ENCODE data around the gene CCDC85A.
A peak's percentile ranks its signal among the peaks of the same experiment; 100 is the strongest.

CCDC85A gene

DNA sequence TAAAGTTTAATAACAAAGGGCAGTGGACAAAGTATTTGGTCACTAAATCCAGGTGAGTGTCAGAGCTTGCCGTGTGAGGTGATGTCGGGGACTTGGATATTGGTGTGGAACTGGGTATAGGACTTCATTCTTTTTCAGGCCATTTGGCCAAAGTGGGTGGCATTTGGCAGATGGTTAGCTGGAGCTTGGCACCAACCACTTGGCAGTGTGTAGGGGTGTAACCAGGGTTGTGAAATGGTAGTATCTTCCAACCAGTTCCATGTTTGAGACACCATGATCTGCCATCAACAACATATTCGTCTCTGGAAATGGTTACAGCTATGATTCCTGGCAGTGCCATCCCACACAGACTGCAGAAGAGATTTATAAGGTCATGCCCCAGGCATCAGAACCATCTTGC is 113.9 kb downstream of the CCDC85A start:
- DNase-seq (ENCODE audit: low spot score): no peak
- peak; percentile 82 for FAIRE-seq

DNA sequence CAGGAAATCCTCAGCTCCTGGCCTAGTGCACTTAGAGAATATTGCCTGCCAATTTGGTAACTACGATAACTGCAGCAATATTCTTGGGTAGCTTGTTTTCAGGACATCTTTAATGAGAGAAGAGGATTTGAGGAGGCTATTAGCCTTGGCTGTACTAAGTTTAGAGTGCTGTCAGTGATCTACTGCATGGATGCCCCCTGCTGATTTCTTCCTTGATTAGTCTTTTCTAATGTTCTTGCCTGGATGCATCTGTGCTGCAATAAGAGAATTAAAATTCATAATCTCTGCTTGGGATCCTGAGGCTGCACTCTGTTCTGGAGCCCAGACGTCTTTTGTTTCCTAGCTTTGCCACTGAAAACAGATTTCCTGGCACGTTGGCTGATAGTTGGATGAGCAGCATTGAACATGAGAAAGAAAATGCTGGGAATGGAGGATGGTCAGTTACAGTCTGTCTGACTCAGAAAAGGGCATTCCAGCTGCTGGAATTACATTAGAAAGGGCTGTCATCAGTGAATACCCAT is 115.4 kb downstream of the CCDC85A start:
- no peak for FAIRE-seq
- DNase-seq (ENCODE audit: low spot score): no peak

DNA sequence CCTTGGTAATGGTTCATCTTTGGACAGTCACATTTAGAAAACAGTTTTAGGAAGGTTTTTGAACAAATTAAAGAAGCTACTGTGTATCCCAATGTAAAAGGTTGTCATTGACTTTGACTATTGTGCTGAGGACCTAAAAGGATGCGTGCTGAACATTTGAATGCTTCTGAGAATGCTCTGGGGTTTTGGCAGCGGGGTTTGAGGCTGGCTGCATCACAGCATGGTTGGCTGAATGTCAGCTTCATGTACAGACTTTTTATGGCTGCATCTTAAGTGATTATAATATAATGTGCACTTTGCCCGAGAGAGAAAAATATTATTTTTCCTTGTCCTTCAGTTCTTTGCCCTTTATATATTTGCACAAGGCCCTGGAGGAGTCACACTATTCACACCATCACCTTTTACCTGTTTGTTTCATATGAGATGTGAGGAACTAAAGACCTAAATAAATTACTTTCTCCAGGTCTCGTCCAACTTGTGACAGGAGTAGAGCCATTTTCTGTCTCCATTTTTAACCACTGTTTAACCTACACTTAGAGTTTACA is 125.9 kb downstream of the CCDC85A start:
- no peak for FAIRE-seq
- DNase-seq (ENCODE audit: low spot score): no peak

DNA sequence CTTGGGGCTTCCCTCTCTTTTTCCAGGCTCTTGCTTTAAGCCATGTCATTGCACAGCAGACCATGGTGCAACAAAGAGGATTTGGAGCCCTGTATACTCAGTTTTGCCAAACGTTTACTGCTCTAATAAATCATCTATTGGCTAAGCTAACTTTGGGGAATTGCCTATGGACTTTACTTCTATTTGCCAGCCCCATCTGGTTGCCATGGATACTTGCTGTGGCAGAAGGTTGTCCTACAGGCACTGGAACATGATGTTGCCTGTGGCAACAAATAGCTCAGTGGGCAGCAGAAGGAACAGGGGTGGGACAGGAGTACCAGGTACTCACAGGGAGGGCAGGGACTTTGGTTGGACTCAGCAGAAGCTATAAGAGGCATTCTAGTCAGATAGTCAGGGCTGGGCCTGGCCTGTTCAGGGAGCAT is 129.7 kb downstream of the CCDC85A start:
- DNase-seq (ENCODE audit: low spot score) (no peak), FAIRE-seq (no peak)

DNA sequence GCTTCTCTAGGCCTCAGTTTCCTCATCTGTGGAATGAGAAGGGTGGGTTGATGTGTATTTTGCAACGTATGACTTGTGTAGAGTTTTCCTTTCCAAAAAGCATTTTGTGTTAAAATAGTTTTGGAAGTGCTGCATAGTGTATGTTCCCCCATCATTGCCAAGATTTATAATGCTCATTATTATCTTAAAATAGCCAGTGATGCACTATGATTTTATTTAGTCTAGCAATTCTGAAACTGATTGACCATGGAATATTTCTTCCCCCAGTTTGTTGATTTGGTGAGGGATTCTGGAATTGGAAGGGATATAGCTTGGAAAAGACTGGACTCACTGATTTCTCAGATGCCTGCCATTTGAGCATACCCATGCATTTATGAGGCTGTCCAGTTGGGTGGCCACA is 130.6 kb downstream of the CCDC85A start:
- FAIRE-seq: no peak
- DNase-seq (ENCODE audit: low spot score): no peak

DNA sequence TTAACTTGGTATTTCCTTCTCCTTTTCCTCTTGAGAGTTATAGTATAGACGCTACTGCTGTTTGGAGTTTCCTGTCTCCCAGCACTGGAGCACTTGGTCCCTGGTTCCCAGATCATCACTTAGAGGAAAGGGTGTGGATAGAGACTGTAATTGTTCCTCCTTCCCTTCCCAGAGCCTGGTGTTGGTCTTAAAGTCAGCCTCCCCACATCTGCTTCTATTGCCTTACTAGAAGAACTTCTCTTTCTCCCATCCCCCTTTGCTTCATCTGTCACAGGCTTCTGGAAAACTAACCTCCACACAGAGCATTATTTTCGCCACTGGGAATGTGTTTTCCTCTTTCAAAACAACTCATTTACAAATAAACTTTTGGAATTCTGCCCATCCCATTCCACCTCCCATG is 131.0 kb downstream of the CCDC85A start:
- no peak for DNase-seq (ENCODE audit: low spot score)
- FAIRE-seq: no peak

DNA sequence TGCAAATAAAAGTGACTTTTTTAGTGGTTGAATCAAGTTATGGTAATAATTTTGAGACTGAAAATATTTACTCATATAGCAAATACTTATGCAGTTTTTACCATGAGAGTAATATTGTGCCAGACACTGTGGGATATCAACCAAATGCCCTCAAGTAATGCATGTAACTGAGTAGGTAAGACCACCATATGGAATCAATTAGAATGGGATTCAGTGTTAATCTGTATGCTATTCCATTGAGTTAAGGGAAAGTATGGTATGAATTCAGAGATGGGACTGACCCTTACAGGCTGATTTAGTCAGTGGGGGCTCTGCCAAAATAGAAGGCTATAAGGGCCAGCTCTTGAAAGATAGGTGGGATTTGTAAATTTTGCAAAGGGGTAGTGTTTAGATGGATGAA is 131.6 kb downstream of the CCDC85A start:
- no peak for FAIRE-seq
- DNase-seq (ENCODE audit: low spot score): no peak

DNA sequence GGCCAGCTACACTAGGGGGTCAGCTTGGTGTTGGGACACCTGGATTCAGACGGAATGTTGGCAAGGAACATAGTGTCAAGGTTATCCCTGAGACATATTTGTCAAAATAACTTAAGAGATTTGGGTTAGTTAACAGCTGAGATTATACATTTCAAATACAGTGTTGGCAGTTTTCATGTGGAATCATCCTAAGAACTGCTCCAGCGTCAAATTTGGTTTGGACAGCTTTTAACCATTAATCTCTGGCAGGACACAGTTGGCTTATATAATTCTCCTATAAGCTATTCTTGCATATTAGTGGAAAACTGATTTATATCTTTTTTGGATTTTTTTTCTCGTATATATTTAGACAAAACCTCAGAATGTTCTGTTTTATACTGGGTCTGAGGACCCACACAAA is 132.2 kb downstream of the CCDC85A start:
- FAIRE-seq: no peak

DNA sequence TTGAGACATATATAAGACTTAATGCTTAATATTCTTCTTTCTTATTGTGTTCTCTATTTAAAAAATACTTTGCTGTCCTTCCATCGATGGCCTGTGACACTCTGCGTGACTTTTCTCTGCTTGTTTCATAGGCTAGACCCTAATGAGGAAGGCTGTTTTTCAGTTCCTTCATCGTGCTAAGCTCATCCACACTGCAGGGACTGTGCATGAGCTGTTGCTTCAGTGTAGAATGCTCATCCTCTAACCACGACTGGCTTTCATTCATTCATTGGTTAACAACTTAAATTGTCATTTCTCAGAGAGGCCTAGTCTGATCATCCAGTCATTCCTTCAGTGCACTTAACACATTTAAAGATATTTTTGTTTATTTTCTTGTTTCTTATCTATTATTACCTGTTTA is 134.4 kb downstream of the CCDC85A start:
- no peak for FAIRE-seq
- DNase-seq (ENCODE audit: low spot score): no peak

More for the DNA sequence above, 132.2 kb downstream of the CCDC85A start:
- no peak for DNase-seq (ENCODE audit: low spot score)

DNA sequence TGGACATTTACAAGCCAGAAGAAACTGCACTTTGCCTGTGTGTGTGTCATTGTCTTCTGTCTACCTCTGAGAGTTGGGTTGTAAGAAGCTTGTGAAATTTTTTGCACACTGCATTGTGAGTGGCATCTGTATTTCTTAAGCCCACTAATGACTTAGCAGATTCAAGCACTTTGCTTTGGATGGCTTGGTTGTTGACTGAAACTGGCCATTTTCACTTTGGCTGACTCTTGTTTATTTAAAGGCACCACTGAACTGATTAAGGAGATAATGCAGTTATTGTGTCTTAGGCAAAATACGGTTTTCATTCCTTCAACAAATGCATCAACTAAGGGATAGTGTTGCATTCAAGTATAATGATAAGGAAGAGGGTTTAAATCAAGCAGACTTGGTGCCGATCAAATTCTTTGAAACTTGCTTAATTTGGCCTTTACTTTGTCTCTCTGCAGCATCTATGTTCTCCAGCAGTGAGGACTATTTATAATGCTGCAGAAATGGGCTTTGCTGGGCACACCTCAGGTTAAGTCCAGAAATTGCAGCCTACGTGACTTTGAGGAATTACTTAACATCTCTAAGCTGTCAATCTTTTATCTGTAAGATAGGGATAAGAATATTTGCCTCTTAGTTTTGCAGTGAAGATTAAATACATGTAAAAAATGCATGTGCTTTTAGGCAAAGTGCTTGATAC is 142.0 kb downstream of the CCDC85A start:
- no peak for DNase-seq (ENCODE audit: low spot score)
- peak; percentile 59 for FAIRE-seq

DNA sequence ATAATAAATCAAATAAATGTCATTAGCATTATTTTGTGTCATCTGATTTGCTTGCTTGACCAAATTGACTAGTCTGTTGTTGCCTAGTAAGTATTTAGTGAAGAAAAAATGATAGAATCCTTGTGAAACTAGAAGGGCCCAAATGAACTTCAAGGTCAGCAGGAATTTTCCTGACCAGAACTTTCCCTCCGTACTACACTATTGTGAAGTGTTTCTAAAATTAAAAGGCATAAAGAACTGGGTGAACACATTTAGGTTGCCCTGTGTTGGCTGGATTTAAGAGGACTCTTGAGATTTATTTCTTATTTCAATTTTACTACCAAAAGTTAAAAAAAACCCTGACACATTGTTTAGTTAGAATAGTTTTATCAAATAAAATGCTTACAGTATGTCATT is 142.6 kb downstream of the CCDC85A start:
- no peak for FAIRE-seq
- no peak for DNase-seq (ENCODE audit: low spot score)

DNA sequence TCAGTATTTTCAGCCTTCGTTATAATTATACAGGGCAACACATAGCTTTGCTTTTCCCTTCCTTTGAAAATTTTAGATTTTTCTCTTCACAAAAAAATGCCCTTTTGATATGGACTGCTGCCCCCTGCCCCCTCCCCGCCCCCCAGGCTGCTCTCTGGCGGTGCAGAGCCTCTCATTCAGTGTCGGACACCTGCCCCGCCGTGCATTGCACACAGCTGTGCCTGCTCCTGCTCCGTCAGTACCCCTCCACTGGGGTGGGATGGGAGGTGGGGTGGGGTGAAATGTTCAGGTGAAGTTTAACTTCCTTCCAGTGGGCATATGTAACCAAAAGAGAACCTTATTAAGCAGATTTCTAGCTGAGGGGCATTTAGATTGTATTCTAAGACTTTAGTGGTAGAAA is 148.0 kb downstream of the CCDC85A start:
- DNase-seq (ENCODE audit: low spot score) (no peak), FAIRE-seq (no peak)

DNA sequence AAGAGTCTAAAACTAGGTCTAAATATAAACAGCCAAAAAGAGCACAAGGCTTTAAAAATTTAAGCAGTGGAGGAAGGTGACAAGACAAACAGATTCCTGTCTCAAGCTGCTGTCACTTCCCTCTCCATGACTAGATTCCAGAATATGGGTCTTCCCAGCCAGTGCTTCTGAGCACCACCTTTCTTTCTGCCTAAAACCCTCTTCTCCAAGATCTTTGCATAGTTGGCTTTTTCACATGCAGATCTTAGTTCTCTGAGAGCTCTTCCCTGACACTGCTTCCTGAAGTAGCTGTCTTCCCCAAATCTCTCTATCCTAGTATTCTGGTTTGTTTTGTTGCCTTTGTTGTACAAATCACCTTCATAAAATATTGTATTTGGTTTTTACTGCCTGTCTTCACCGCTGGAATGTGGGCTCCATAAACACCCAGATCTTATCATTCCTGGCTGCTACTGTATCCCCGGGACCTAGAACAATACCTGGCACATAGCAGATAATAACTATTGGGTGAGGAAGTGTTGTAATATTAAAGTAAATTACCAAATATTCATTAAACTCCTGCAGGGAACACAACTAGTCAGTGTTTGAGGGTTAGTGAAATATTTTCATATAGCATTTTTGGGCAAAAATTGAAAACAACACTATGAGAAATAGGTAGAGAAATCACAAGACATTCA is 150.2 kb downstream of the CCDC85A start:
- no peak for DNase-seq (ENCODE audit: low spot score)
- FAIRE-seq: no peak

DNA sequence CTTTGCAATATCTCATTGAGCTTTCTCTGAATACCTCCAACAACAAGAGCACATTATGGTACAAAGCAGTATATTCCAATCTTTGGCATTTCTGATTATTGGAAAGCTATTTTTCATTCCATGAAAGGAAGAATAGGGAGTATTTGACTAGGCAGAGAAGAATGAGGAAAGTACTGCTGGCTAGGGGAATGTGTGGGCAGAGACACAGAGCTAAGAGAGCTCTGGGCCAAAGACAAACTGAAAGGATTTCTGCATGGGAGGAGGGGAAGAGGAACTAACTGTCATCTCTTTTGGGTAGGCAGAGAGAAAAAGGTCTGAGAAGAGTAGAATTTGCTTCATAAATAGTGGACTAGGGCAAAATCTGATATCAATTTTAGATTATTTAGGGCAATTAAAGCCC is 150.8 kb downstream of the CCDC85A start:
- no peak for DNase-seq (ENCODE audit: low spot score)
- FAIRE-seq: no peak

DNA sequence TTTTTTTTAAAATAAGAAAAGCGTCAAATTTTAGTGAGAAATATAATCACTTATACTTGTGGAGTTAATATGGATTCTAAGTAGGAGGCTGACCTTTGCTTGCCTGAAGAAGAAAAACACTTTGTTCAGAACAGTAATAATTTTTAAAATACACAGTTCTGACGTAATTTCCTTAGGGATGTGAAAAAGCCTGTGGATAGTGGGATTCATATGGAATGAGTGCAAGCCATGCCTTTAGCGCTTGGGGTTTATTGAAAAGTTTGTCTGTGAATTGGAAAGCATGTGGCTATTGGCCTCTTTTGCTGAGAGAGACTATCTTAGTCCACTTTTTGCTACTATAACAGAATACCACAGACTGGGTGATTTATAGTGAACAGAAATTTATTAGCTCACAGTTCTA is 151.3 kb downstream of the CCDC85A start:
- no peak for FAIRE-seq
- DNase-seq (ENCODE audit: low spot score): no peak

DNA sequence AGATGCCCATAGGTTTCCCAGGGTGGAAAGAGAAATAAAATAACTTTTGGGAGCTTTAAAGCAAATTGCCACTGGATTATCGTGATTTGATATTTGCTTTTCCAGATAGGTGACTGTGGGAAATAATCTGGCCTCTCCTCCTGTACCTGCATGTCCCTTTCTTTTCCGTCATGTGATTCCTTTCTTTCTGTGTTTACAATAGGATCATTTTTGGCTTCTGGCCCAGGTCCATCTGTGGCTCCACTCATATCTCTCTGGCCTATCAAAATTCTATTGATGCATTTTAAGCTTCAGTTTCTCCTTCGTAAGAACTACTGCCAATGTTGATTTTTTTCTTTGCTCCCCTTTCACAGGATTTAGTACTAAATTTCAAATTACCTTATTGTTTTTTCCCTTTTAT is 153.6 kb downstream of the CCDC85A start:
- DNase-seq (ENCODE audit: low spot score): no peak
- no peak for FAIRE-seq

DNA sequence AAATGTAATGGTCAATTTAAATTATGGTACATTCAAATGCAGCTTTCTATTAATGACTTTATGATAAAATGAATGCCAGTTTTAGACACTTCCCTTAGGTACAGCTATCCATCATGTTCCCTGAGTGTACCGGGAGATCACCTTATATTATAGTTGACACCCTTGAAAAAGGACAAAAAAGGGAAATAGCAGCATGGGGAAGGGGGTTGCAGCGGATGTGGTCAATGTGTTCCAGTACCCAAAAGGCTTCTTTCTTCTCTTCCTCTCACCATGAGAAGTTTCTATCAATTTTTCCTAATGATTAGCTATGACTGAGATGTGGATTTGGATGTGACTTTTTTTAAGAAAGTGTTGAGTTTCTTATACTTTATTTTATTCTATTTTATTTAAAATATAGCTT is 154.4 kb downstream of the CCDC85A start:
- FAIRE-seq (no peak), DNase-seq (ENCODE audit: low spot score) (no peak)

DNA sequence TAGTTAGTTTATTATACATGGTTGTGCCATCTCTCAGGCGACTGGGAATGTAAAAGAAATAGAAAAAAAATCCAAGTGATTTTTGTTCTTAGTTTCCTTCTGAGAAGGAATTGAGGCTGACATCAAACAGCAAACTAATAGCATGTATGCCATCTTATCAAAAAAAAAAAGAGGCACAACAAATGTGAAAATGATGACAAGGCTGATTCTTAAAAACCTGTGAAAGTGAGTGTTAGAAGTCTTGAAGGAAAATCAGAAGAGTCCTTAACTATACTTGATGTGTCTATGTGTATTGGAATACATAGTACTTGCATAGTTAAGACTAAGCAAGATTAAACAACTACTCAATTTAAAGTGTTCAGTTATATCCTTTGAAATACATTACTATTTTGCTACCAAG is 161.0 kb downstream of the CCDC85A start:
- no peak for DNase-seq (ENCODE audit: low spot score)
- no peak for FAIRE-seq

DNA sequence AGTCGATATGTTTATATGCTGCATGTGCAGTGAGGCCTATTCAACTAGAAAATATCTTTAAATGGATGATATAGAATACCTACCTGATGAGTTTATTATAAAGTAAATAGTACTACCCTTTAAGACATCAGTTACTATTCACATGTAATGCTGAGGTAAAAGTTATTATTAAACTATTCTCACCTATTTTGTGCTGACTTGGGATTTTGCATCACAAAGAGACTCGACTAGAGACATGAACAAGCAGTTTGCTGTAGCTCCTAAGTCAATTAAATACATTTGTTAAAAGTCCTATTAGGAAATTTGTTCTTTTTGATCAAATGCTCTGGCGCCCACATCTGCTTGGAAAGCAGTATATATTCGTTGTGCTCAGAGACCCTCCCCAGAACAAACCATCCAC is 164.1 kb downstream of the CCDC85A start:
- DNase-seq (ENCODE audit: low spot score) (no peak), FAIRE-seq (no peak)

DNA sequence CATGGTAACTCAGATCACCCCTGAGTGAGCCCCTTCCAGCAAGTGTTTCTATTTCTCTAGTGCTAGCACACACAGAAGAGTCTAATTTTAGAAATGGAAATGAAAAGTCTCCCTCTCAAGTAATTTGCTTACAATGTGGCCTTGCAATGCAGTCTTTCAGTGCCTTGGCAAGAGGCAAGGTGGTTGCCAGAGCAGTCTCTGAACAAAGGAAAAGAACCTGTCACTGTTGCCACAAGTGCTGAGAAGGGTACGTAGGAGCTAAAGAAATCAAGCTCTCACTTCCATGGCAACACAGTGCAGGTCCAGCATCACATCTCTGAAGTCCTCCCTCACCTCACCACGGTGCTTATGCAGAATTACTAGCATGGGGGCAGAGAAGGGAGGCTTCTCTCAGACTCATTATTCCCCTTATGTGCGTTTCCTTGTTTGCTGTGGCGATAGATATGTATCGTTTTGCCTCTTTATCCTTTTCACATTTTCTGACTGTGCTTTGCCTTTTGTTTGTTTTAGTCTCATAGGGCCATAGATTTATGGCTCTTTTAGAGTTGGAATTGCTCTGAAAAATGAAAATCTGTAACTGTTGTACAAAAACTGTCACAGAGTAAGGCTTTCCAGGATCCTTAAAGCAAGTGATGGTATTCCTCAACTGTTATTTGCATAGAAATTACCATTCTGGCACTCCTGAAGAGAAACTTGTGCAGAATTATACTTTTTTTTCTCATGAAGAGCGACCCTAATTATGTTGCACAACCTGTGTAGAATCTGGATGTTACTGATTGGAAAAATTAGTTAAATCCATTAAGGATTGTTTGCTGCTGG is 164.8 kb downstream of the CCDC85A start:
- no peak for FAIRE-seq
- DNase-seq (ENCODE audit: low spot score): no peak

DNA sequence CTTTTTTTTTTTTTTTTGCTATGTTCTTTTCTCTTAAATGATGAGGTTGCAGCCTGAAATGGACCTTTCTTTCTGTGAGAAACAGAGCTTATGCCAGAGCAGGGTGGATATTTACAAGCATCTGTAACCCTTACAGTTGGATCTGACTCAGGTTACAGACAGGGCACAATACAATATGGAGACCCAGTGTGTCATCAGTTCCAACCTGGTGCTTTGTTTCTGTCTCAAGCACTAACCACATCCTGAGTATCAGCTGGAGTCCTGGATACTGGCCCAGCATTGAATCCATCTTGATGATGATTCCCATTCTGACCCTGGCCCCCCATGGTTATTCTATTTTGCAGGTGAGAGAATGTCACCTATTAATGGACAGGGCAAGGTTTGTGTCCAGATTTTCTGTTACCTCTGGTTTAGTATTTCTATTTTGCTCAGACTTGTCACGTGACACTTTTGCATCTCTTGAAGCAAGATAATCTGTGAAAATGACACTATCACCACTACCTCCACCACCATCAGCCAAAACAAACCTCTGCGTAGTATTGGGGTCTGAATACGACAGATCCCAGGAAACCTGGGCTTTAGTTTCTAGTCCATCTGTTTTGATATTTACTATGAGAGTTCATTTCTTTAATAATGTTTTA is 174.0 kb downstream of the CCDC85A start:
- DNase-seq (ENCODE audit: low spot score) (no peak), FAIRE-seq (no peak)

Data from urothelium cell line (cell line).